Measurements from ENCODE around the gene CACNA1B.

The CACNA1B gene

GRCh38 chr9:137968235-137968634, 90.7 kb downstream of the CACNA1B start:
- no peak for DNase-seq

- DNase-seq = no peak
These were observed 91.4 kb downstream of the CACNA1B start for GRCh38 chr9:137969008-137969407.

DNA sequence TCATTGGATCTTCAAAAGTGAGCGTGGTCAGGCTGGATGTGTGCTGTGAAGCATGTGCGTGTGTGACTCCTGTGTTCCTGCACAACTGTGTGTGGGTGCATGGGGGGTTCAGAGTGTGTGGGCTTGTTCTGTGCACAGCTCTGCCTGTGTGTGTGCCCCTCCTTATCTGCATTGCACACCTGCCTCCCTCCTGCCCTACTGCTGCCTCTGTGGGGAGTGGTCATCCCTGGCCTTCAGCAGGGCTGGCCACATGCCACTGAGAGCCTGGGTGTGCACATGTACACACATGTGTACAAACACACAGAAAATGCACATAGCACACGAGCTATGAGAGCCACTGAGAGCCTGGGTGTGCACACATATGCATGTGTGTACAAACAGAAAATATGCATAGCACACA, 92.1 kb downstream of the CACNA1B start:
- DNase-seq = no peak

- no peak for DNase-seq
These were observed 92.5 kb downstream of the CACNA1B start for GRCh38 chr9:137970098-137970497.

- DNase-seq = no peak
These were observed 93.3 kb downstream of the CACNA1B start for GRCh38 chr9:137970686-137971476.

- DNase-seq = no peak
These were observed 94.0 kb downstream of the CACNA1B start for GRCh38 chr9:137971477-137972138.

- no peak for DNase-seq
These were observed 94.9 kb downstream of the CACNA1B start for GRCh38 chr9:137972355-137972987.

DNA sequence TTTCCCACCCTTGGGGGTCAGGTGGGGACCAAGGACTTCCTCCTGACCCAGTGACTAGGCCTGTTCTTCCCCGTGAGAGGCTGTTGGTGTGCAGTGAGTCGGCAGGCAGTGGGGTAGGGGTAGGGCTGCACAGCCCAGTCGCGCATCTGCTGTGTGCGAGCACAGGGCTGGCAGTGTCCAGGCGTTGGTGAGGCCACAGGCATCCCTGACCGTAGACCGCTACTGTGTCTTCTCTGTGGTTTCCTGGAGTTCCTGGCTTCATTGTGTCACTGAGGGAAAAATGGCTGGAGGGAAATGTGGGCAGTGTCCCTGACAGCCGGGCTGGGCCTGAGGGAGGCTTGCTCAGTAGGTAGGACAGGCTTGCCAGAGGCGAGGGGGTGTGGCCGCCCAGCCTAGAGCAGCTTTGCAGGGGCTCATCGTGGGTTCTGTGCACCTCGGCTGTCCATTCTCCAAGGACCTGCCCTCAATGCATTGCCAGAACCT, 95.4 kb downstream of the CACNA1B start:
- no peak for DNase-seq

DNA sequence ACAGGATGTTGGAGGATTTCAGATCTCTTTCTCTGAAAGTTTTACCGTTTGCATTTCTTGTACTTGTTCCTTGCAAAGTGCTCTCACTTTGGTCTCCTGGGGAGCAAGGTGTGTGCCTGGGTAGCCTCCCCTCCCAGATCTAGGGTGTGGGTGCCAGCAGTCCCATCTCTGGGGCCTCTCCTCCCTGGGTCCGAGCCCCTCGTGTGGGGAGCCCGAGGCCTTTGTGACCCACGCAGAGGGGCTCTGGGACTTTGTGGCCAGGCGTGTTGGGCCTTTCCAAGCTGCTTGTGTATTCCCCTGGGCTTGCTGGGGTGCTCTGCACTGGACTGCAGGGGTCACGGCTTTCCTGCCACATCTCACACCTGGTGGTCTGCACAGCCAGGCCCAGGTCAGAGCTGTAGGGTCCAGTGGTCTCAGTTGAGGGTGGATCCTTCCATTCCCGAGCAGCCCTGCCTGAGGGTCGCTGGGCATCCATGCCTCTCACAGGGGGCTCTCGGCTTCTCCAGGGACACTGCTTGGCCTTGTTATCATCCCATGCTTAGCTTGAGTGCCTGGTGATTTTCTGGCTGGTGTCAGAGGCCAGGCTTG, 96.3 kb downstream of the CACNA1B start:
- no peak for DNase-seq

DNA sequence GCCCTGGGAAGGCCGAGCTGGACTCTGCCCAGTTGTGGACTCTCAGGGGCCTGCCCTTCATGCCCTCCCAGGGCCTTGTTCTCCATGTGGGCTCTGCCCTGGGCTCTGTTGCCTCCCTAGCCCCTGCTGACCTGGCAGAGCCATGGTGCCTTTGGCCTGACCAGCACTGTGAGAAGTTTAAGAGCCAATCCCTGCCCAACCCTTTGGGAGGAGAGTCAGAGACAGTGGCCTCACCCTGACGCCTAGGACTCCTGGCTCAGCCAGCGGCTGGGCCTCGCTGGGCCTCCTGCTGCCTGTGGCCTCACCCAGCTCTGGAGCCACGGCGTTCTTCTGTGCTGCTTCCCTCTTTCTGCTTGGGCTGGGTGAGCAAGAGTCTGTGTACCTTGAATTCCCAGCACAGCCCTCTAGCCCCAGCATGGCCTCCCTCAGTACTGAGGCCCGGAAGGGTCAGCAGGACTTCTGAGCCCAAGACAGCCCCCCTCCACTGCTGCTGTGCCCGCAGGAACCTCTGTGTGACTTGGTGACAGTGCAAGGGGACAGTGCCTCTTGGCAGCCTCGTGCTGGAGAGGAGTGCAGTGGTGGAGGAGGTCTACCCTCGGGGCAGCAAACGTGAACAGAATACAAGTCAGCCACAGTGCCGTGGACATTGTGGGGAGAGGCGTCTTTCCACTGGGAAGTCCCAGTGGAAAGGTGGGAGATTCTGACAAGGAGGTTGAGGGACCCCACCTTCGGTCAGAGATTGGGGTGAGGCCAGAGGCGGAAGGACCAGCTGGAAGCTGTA, 97.4 kb downstream of the CACNA1B start:
- DNase-seq = no peak

DNA sequence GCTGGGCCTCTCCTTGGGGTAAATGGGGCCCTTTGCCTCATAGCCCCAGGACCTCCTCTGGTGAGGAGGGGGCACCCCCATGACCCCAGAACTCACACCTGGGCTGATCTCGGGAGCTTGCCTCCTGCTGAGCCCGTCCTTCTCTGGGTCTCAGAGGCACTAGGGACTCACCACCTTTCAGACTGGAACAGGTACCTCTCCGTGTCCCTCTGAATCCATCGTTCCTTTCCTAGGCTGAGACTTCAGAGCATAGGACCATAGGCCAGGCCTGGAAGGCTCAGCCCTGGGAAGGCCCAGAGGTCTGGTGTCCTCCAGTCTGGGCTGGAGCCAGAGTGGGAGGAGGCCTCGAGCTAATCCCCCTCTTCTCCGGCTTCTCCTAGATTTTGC, 97.9 kb downstream of the CACNA1B start:
- DNase-seq = no peak

- DNase-seq = no peak
These were observed 98.5 kb downstream of the CACNA1B start for GRCh38 chr9:137975936-137976565.

- no peak for DNase-seq
These were observed 100.1 kb downstream of the CACNA1B start for GRCh38 chr9:137977571-137978261.

GRCh38 chr9:137978262-137978714, 100.7 kb downstream of the CACNA1B start:
- no peak for DNase-seq

DNA sequence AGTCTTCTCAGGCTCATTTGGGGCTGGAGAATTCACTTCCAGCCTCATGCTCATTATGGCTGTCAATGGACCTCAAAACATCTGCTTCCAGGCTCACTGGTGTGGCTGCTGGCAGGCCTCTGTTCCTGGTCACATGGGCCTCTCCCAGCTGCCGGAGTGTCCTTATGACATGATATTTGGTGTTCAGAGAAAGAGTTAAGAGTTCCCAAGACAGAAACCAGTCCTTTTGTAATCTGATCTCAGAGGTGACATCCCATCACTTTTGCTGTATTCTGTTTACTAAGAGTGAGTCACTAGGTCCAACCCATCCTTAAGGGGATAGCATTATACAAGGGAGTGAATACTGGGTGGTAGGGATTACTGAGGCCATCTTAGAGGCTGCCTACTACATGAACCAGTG, 104.6 kb downstream of the CACNA1B start:
- DNase-seq = no peak

DNA sequence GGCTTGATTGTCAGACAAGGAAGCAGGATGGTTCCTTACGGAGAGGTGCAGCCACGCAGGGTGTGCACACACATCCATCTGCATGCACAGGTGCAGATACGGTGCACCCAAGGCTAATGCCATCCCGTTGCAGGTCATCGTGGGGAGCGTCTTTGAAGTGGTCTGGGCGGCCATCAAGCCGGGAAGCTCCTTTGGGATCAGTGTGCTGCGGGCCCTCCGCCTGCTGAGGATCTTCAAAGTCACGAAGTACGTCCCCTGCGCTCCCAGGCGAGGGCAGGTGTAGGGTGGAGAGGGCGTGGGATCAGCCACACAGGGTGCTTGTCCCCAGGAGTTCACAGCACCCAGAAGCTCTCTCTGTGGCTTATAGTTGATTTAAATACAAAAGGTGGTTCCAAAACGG, 106.4 kb downstream of the CACNA1B start:
- DNase-seq = no peak

GRCh38 chr9:137984520-137985257, 107.1 kb downstream of the CACNA1B start:
- no peak for DNase-seq

DNA sequence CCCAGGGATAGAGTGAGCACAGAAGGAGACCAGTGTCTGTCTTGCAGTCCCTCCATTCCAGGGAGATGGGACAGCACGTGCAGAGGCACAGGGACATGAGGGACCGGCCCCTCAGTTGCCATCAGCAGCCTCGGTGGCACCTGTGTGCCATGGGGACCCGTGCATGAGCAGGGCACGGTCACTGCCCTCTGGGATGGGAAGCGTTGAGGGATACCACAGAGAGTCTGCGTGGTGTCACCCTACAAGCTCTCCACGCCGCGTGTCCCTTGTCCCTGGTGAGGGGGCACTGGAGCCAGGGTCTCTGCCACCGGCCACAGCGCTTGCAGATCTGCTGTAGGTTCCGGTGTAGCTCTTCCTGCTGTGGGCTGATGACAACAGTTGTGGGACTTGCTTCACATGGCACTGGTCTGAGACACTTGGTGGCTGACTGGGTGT, 108.1 kb downstream of the CACNA1B start:
- DNase-seq = no peak

- DNase-seq = no peak
These were observed 108.9 kb downstream of the CACNA1B start for GRCh38 chr9:137986268-137987099.

Measured in T-helper 2 cell (primary cell).